ENCODE results near the gene CXCL14.
"Not testable (repeated sequence)": the region's sequence is repeated elsewhere in the genome, so short reads cannot be mapped to it uniquely, and the experiment has no call there.

The CXCL14 gene

GRCh38 chr5:135535820-135536801 is 42.7 kb downstream of the CXCL14 start, which contains the start of gene NEUROG1:
TSS of gene NEUROG1 (minus strand) at chr5:135535964. CDS start at chr5:135535690, 274 bp downstream.
- DNase-seq (ENCODE audit: low read depth) = no peak
- TF ChIP-seq CTCF (IDR thresholded peaks at IDR 0.05; ENCODE audit: insufficient read depth, low read depth, low read length, missing control alignments) = no peak
- no peak within 1 kb of the TSS for H3K4me3 ChIP-seq (ENCODE audit: low read depth, low read length)

- TF ChIP-seq CTCF (IDR thresholded peaks at IDR 0.05; ENCODE audit: insufficient read depth, low read depth, low read length, missing control alignments) = no peak
- H3K4me3 ChIP-seq (ENCODE audit: low read depth, low read length) = no peak overlapping the region
- DNase-seq (ENCODE audit: low read depth) = no peak
Measured at GRCh38 chr5:135535420-135535819, 43.4 kb downstream of the CXCL14 start.

- DNase-seq (ENCODE audit: low read depth) = no peak
- H3K4me3 ChIP-seq (ENCODE audit: low read depth, low read length) = no peak overlapping the region
- no peak for TF ChIP-seq CTCF (IDR thresholded peaks at IDR 0.05; ENCODE audit: insufficient read depth, low read depth, low read length, missing control alignments)
Measured at GRCh38 chr5:135534609-135535419, 44.0 kb downstream of the CXCL14 start.

GRCh38 chr5:135533794-135534193 is 45.0 kb downstream of the CXCL14 start:
- H3K4me3 ChIP-seq (ENCODE audit: low read depth, low read length) = no peak overlapping the region
- no peak for TF ChIP-seq CTCF (IDR thresholded peaks at IDR 0.05; ENCODE audit: insufficient read depth, low read depth, low read length, missing control alignments)
- no peak for DNase-seq (ENCODE audit: low read depth)

GRCh38 chr5:135533334-135533733 is 45.5 kb downstream of the CXCL14 start:
- H3K4me3 ChIP-seq (ENCODE audit: low read depth, low read length) = no peak overlapping the region
- TF ChIP-seq CTCF (IDR thresholded peaks at IDR 0.05; ENCODE audit: insufficient read depth, low read depth, low read length, missing control alignments) = no peak
- DNase-seq (ENCODE audit: low read depth) = no peak

- not testable (repeated sequence) for DNase-seq (ENCODE audit: low read depth); H3K4me3 ChIP-seq (ENCODE audit: low read depth, low read length)
Measured at GRCh38 chr5:135529576-135529975, 49.2 kb downstream of the CXCL14 start.

GRCh38 chr5:135526924-135527323 is 51.9 kb downstream of the CXCL14 start:
- DNase-seq (ENCODE audit: low read depth) = no peak

More at GRCh38 chr5:135526924-135527323, 51.9 kb downstream of the CXCL14 start:
- H3K4me3 ChIP-seq (ENCODE audit: low read depth, low read length) = no peak overlapping the region
- TF ChIP-seq CTCF (IDR thresholded peaks at IDR 0.05; ENCODE audit: insufficient read depth, low read depth, low read length, missing control alignments) = no peak

Measured in GM12865 (cell line).